HG02840 (cell line): ENCODE results near the gene ZC3H7A.
A peak's percentile ranks its signal among the peaks of the same experiment; 100 is the strongest.
"Not testable (repeated sequence)": the region's sequence is repeated elsewhere in the genome, so short reads cannot be mapped to it uniquely, and the experiment has no call there.

Experiments used
- ATAC-seq: cut with Tn5 transposase; IDR thresholded peaks from one replicate; pipeline ENCODE4 v1.9.1; 2021; ENCODE audit warnings: mild to moderate bottlenecking, moderate library complexity, moderate number of reproducible peaks; ENCODE audit not compliant: unreplicated experiment, low FRiP score

The ZC3H7A gene

GRCh38 chr16:11805556-11805955 is 8.5 kb upstream of the ZC3H7A start:
- no peak for ATAC-seq

GRCh38 chr16:11801481-11802021 is 4.5 kb upstream of the ZC3H7A start:
- ATAC-seq: no peak

GRCh38 chr16:11800382-11800718 is 3.3 kb upstream of the ZC3H7A start:
- ATAC-seq: no peak

- no peak for ATAC-seq
These were observed 2.7 kb upstream of the ZC3H7A start for GRCh38 chr16:11799509-11800381.

GRCh38 chr16:11799017-11799381 is 1.9 kb upstream of the ZC3H7A start:
- no peak for ATAC-seq

GRCh38 chr16:11797957-11798299 is 870 bp upstream of the ZC3H7A start:
- no peak for ATAC-seq

GRCh38 chr16:11796227-11797165 is 562 bp downstream of the ZC3H7A start:
- peak; percentile 23 for ATAC-seq

GRCh38 chr16:11795887-11796226 is 1.2 kb downstream of the ZC3H7A start:
- ATAC-seq: no peak

- ATAC-seq: no peak
These were observed 1.8 kb downstream of the ZC3H7A start for GRCh38 chr16:11794996-11795886.

- no peak for ATAC-seq
These were observed 2.6 kb downstream of the ZC3H7A start for GRCh38 chr16:11794447-11794846.

- ATAC-seq: no peak
These were observed 3.2 kb downstream of the ZC3H7A start for GRCh38 chr16:11793840-11794239.

GRCh38 chr16:11792410-11793241 is 4.4 kb downstream of the ZC3H7A start:
- no peak for ATAC-seq

- no peak for ATAC-seq
These were observed 5.8 kb downstream of the ZC3H7A start for GRCh38 chr16:11791144-11791828.

GRCh38 chr16:11788914-11789313 is 8.1 kb downstream of the ZC3H7A start:
- no peak for ATAC-seq

GRCh38 chr16:11784980-11785599 is 12.0 kb downstream of the ZC3H7A start:
- ATAC-seq: not testable (repeated sequence)

GRCh38 chr16:11784381-11784780 is 12.7 kb downstream of the ZC3H7A start:
- not testable (repeated sequence) for ATAC-seq

- ATAC-seq: no peak
These were observed 13.1 kb downstream of the ZC3H7A start for GRCh38 chr16:11784038-11784369.

- ATAC-seq: peak; percentile 48
These were observed 13.6 kb downstream of the ZC3H7A start for GRCh38 chr16:11783319-11784037.
